GM18868 (cell line): ENCODE measurements around the gene ACAP2.
"Not testable (repeated sequence)": the region's sequence is repeated elsewhere in the genome, so short reads cannot be mapped to it uniquely, and the experiment has no call there.

Source experiments
- ATAC-seq: cut with Tn5 transposase; IDR thresholded peaks from one replicate; pipeline ENCODE4 v1.9.1; 2021; ENCODE audit warnings: mild to moderate bottlenecking, moderate library complexity; ENCODE audit not compliant: unreplicated experiment

Gene ACAP2

DNA sequence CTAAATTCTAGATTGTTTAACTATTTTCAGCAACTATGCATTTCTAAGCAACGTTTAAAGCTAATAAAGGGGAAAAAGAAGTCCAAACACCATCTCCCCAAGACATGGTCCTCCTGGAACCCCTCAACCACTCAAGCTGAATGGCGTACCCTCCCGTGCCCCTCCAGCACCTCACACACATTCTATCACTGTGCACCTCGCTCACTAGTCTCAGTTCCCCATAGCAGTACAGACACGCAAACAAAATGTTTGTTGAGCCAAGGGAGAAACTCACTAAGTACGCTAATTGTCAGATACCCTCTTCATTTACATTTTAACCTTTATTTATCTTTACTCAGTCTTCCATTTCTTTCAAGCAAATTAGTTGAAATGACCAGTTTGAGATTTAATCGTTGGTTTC is 48.8 kb downstream of the ACAP2 start:
- ATAC-seq = peak; percentile 81

DNA sequence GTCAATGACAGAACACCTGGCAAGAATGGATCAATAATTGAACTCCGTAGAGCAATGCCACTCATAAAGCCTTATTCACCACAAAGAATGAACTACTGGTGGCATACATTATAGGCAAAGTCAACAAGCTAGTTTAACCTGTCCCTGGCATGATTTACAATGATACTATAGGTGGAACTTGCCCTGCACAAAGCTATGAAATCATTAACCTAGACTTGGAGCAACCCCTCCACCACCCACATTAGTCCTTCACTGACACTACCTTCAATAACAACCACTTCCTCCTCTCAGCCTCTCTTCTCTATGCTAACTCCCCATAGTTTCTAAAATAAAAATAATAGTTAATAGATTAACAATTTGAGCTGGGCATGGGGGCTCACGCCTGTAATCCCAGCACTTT is 54.4 kb downstream of the ACAP2 start:
- ATAC-seq = no peak

DNA sequence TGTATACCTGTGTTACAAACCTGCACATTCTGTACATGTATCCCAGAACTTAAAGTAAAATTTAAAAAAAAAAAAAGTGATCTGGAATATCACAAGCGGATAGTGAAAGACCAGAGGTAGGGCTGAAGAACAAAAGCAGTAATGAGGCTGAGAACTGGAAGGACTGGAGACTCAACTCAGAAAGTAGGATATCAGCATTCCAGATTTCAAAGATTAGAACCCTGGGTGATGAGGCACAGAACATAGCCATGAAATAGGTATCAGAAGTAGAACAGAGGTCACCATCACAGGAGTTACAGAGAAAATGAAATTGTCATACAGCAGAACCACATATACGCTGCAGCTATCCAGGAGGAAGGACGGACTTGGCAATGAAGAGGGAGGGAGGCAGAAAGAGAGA is 56.1 kb downstream of the ACAP2 start:
- no peak for ATAC-seq

DNA sequence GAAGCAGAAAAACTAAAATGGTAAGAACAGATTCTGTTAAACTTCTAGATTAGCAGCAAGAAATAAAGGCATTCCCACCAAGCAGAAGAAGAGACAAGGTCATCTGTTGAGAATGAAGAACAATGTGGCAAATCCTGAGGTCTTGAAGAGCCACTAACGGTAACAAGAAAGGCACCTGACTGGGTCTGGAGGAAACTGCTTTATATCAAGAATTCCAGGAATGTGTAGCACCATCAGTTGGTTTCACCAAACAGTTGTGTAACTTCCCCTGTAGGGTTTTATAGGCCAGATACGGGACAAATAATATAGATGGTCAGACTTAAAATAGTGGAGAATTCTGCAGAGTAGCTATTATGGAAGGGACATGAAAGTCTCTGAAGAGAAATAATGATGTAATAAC is 57.3 kb downstream of the ACAP2 start:
- no peak for ATAC-seq

DNA sequence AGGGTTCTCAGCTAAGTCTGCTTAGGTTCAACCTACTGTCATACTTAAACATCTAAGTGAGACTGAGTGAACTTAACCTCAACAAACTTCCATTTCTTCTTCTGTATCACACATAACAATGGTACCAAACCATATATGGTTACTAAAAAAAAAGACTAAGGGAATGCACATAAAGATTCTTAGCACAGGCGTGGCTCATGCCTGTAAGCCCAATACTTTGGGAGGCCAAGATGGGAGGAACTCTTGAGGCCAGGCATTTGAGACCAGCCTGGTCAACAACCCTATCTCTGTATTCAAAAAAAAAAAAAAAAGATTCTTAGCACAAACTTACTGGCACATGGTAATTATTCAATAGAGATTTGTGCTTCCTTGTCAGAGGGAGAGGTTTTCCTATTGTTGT is 57.9 kb downstream of the ACAP2 start:
- no peak for ATAC-seq

DNA sequence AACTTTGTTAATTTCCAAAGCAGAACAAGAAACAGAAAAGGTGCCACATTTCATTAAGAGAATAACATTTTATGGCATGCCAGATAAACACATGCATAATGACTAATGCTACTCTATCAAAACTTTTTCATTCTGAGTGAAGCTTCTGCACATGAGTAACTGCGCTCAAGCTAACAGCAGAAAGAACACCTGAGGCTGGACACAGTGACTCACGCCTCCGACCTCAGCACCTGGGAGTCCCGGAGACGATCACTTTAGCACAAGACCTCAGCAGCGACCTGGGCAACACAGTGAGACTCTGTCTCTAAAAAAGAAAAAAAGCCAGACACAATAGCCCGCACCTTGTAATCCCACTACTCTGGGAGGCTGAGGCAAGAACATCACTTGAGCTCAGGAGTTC is 70.6 kb downstream of the ACAP2 start:
- ATAC-seq = no peak

DNA sequence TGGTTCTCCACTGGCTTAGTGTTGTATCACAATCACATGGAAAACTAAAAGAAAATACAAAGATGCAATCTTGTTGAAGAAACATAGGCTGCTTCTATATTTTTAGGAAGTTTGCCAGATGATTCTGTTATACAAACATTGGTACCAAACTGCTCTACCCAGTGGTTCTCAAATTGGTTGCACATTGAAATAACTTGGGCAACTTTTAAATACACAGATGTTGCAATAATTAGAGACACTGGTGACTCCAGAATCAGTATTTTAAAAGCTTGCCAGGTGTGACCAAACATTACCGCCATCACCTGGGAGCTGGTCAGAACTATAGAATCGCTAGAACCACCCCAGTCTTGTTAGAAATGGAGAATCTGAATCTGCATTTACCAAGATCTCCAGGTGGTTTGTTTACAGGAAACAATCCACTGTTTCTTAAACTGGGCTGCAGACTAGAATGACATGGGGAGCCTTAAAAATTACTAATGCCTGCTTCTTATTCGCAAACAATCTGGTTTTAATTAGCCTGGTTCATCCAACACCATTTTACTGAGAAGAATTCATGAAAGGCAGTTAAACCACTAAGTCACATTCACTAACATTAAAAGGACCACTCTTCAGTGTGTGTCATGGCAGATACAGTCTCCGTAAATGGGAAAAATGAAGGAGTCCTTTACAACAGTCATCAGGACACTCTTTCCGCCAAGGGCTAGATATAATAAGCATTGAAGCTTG is 76.5 kb downstream of the ACAP2 start:
- no peak for ATAC-seq

DNA sequence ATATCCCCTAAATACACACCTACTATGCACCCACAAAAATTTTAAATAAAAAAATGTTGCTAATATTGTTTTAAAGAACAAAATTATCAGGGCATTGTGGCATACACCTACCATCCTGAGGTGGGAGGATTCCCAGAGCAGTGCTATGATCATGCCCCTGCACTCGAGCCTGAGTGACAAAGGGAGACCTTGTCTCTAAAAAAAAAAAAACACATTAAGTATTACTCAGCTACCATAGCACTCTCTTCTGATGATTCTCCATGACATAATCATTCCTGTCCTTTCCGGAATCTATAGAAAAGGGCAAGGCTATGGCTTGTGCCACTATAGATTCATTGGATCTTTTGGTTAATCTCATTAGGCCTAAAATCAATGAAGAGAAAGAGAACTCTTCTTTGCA is 77.4 kb downstream of the ACAP2 start:
- ATAC-seq = no peak

DNA sequence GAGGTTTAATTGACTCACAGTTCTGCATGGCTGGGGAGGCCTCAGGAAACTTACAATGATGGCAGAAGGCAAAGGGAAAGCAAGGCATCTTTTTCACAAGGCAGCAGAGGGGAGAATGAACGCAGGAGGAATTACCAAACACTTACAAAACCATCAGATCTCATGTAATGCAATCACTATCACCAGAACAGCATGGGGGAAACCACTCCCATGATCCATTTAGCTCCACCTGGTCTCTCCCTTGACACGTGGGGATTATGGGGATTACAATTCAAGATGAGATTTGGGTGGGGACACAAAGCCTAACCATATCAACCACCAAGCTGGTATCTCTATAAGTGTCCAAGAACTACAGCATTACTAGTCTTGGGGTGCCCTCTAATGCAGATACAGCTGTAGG is 85.0 kb downstream of the ACAP2 start:
- ATAC-seq = not testable (repeated sequence)

DNA sequence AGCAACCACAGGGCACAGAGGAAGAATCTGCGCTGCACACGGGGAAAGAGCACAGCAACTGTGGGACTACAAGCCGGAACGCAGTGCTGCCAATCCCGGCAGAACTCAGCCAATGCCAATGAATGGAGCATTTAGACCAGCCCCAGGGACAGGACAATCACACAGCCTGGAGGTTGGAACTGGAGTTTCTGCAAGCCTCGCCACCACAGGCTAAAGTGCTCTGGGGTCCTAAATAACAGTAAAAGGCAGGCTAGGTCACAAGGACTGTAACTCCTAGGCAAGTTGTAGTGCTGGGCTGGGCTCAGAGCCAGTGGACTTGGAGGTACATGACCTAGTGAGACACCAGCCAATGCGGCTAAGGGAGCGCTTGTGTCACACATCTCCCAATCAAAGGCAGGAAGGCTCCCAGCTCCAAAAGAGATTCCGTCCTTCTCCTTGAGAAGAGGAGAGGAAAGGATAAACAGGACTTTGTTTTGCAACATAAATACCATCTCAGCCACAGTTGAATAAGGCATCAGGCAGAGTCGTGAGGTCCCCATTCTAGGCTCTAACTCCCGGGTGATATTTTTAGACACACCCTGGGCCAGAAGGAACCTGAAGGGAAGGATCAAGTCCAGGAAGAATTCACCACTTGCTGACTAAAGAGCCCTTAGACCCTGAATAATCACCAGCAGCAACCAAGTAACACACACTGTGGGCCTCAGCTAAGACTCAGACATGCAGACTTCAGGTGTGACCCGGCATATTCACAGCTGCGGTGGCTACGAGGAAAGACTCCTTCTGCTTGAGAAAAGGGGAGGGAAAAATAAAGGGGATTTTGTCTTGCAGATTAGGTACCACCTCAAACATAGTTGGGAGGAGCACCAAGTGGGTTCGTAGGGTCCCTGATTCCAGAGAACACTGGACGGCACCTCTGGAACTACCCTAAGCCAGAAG is 86.4 kb downstream of the ACAP2 start:
- no peak for ATAC-seq

DNA sequence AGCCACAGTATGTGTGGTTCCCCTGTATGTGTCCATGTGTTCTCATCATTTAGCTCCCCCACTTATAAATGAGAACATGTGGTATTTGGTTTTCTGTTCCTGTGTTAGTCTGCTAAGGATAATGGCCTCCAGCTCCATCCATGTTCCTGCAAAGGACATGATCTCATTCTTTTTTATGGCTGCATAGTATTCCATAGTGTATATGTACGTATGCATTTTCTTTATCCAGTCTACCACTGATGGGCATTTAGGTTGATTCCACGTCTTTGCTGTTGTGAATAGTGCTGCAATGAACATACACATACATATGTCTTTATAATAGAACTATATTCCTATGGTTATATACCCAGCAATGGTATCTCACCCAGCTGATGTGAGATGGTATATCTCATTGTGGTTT is 88.8 kb downstream of the ACAP2 start:
- not testable (repeated sequence) for ATAC-seq

DNA sequence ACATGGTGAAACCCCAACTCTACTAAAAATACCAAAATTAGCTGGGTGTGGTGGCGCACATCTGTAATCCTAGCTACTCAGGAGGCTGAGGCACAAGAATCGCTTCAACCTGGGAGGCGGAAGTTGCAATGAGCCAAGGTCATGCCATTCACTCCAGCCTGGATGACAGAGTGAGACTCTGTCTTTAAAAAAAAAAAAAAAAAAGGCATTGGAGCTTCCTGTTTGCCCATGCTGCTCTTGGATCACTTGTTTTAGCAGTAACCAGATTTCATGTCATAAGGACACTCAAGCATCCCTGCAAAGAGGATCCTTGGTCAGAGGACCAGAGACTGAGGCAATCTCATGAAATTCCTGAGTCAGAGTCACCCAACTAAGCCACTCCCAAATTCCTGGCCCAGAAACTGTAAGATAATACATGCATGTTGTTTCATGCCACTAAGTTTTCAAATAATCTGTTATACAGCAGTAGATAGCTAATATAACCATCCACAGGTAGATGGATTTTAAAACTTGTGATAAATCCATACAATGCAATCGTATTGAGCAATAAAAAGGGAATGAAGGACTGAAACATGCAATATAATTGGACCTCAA is 89.8 kb downstream of the ACAP2 start:
- no peak for ATAC-seq

DNA sequence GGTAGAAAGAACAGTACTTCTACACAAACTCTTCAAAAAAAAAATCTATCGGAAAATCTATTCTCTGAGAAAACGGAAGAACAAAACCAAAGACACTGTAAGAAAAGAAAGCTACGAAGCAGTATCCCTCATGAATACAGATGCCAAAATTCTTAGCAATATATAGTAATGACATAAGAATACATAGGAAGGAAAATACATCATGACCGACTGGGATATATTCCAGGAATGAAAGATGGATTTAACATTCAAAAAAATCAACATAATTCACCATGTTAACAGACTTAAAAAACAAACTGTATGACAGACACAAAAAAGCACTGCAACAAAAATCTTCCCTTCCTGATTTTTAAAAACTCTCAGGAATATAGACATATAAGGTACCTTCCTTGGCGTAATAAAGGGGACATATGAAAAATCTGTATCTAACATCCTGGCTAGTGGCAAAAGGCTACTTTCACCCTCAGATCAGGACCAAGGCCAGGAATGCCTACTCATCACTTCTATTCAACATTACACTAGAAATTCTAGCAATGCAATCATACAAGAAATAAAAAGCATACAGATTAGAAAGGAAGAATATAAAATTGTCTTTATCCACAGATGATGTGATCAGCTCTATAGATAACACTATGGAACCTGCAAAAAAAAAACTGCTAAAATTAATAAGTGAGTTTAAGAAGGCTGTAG is 94.2 kb downstream of the ACAP2 start:
- ATAC-seq = no peak

DNA sequence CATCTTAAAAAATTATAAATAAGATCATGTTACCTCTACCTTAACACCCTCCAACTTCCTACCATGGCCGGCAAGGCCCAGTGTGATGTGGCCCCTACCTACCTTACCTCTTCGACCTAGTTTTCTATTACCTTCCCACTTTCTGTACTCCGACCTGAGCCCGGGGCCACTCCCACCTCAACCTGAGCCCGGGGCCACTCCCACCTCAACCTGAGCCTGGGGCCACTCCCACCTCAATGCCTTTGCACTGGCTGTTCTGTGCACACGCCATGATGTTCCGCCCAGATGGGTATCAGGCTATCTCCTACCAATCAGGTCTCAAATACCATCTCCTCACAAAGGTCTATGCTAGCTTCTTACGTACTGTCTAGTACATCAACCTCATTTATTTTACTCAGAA is 105.1 kb downstream of the ACAP2 start:
- ATAC-seq = no peak

DNA sequence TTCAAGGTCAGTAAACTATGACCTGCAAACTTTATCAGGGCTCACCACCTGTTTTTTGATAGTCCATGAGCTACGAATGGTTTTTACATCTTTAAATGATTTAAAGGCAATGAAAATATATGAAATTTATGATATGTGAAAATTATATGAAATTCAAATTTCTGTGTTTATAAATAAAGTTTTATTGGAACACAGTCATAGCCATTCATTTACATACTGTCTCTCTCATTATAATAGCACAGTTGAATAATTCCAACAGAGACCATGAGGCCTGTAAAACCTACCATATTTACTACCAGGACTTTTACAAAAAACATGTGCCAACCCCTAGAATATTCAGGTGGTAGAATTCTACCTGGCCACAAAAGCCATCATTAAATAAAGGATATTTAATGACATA is 107.9 kb downstream of the ACAP2 start:
- no peak for ATAC-seq

DNA sequence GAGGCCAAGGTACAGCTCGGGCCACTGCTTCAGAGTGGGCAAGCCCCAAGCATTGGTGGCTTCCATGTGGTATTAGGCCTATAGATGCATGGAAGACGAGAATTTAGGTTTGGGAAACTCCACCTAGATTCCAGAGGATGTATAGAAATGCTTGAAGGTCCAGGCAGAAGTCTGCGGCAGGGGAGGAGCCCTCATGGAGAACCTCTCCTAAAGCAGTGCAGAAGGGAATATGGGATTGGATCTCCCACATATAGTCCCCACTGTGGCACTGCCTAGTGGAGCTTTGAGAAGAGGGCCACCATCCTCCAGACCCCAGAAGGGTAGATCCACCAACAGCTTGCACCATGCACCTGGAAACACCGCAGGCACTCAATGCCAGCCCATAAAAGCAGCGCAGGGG is 123.8 kb downstream of the ACAP2 start:
- ATAC-seq = no peak

DNA sequence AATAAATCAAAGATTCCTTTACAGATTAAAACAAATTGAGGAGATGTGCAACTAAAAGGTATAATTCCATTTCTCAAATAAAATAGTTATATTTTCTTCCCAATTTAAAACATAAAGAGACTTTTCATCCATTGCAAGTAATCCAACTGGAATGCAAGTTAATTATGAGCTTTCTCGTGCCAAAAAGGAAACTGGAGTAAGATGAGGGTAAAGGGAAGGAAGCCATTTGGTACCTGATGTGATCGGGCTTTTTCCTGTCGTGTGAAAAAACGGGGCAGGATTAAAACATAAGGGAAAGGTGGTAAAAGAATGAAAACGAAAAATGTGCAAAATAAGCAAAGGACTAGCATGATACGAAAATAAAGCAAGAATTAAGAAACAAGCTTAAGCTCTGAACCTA is 130.1 kb downstream of the ACAP2 start:
- ATAC-seq = no peak

DNA sequence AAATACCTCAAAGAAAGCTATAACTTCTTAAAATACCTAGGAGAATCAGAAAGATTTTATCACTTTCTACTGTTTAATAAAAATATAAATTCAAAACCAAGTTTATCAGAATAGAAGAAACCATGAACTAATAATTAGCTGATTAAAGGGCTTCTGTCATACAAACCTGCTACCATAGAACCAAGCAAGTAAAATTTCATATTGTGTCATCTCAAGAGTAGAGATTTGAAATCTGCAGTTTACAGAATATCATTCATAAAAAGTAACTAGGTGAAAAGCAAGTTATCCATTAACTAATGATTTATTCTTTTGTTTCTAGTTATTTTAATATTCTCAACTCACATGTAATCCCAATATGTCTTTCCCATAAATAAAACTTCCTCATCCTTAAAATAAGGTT is 135.1 kb downstream of the ACAP2 start:
- no peak for ATAC-seq

DNA sequence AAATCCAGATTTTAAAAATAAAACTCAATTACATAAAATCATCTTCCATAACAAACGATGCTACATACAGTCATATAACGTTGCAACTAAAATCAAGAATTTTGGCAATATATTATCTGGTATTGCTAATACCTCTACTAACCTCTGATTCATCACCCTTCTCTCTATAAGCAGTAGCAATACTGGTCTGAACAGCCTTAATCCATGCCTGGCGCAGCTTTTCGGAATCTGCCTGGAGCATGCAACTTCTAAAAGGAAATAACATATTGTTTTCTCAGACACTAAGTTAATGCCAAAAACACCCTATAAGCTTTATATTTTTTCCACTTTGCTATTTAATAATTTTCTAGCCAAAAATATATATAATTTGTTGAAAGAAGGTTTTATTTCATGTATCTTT is 136.5 kb downstream of the ACAP2 start:
- ATAC-seq = no peak

DNA sequence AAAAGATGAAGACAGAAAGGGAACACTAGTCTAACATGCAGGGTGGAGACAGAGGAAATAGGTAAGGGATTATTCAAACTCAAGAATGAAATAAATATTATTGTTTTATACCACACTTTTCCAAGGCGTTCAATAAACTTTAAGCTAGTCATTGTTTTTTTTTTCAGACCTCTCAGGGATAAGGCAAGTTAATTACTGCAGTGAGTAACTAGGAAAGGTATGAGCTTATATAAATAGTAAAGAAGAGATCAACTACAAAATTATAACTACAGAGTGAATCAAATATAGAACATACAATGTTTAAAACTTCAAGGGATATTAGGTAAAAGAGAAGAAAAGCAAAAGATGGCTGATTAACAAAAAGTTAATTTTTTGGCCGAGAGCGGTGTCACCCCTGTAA is 140.4 kb downstream of the ACAP2 start:
- ATAC-seq = no peak

DNA sequence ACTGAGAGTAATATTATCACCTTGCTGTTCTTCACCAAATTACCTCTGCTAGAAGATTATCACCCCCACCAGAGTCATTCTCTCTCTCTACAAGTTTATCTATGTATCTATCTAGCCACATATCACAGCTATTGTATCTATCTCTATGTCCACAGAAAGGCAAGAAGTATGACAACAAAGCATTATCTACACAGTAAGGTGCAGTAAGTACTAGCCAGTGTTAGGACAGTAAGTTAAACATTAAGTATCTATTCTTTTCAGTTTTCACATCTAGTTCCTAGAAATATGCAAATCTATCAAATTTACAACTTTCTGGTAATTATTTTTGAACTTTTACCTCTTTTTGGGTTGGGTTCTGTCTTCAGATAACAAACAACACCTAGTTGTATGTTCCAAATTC is 145.4 kb downstream of the ACAP2 start:
- no peak for ATAC-seq
